GM21390 (cell line): ENCODE measurements around the gene APOBR.
"Not testable (repeated sequence)": the region's sequence is repeated elsewhere in the genome, so short reads cannot be mapped to it uniquely, and the experiment has no call there.

Experiments used
- ATAC-seq: cut with Tn5 transposase; IDR thresholded peaks from one replicate; pipeline ENCODE4 v1.9.1; 2021; ENCODE audit not compliant: unreplicated experiment

The APOBR gene

GRCh38 chr16:28494121-28494851 lies at the start of gene APOBR:
Gene APOBR (plus strand): TSS chr16:28494643. CDS start chr16:28494682, 39 bp downstream.
- ATAC-seq: peak; percentile 45

GRCh38 chr16:28446388-28446787 lies 48.1 kb upstream of the APOBR start:
- ATAC-seq: not testable (repeated sequence)

- not testable (repeated sequence) for ATAC-seq
Measured at GRCh38 chr16:28447081-28447480, 47.4 kb upstream of the APOBR start.

DNA sequence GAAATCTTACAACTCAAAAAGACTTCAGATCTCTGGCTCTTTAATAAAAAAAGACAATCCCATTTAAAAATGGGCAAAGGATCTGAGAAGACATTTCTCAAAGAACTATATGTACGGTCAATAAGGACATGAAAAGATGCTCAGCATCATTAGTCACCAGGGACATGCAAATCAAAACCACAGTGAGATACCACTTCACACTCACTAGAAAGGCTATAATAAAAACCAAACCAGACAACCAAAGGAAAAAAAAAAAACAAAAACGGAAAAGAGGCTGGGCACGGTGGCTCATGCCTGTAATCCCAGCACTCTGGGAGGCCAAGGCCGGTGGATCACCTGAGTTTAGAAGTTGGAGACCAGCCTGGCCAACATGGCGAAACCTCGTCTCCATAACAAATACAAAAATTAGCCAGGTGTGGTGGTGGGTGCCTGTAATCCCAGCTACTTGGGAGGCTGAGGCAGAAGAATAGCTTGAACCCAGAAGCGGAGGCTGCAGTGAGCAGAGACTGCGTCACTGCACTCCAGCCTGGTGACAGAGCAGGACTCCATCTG lies 20.7 kb upstream of the APOBR start:
- ATAC-seq: no peak

GRCh38 chr16:28475221-28475620 lies 19.2 kb upstream of the APOBR start:
- no peak for ATAC-seq

DNA sequence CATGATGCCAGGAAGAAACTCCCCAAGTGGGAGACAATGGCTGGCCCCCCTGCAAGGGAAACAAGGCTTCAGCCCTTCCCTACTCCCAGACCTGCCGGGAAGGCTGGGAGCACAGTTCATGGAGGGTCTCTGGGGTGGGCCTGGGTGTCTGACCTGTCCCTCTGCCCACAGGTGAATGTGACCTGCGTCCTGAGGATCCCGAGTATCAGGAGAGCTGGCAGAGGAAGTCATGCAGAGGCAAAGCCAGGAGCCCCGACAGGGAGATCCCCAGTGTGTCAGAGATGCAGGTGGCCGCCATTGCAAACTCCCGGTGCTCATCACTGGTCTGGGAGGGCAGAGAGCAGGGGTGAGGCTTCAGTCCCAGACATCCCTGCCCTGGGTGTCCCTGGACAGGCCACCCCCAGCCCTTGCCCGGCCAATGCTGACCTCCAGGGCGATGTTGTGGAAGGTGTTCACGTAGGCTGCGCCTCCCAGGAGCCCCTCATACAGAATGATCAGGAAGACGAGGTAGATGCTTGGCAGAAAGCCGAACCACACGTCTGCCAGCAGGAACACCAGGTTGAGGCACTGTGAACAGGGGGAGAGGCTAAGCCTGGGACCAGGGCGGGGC lies 17.0 kb upstream of the APOBR start:
- no peak for ATAC-seq

DNA sequence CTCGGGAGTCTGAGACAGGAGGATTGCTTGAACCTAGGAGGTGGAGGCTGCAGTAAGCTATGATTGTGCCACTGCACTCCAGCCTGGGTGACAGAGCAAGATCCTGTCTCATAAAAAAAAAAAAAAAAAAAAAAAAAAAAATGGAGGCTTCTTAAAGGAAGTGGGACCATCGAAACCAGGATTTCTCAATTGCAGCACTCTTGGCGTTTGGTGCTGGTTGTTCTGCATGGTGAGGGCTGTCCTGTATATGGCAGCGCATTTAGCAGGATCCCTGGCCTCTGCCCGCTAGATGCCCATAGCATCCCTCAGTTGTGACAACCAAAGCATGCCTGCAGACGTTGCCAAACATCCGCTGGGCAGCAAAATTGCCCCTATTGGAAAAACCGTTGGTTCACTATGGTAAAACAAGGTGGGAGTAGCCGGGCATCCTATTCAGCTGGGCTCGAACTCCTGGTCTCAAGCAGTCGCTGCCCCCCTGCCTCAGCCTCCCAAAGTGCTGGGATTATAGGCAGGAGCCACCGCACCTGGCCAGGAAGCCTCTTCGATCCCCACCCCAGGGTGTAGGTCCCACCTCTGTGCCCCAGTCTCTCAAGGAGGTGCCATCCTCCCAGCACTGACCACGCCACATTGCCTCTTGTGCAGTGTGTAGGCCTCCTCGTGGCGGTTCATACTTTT lies 15.8 kb upstream of the APOBR start:
- ATAC-seq: no peak

GRCh38 chr16:28482026-28482425 lies 12.4 kb upstream of the APOBR start:
- ATAC-seq: no peak

- not testable (repeated sequence) for ATAC-seq
Measured at GRCh38 chr16:28483361-28483760, 11.1 kb upstream of the APOBR start.

GRCh38 chr16:28486266-28486665 lies 8.2 kb upstream of the APOBR start:
- no peak for ATAC-seq

GRCh38 chr16:28491230-28491969 lies 3.0 kb upstream of the APOBR start:
- ATAC-seq: no peak

- peak; percentile 62 for ATAC-seq
Measured at GRCh38 chr16:28491970-28492474, 2.4 kb upstream of the APOBR start, which contains the start of gene CLN3. Gene CLN3 (minus strand): TSS chr16:28492074. CDS start chr16:28491759, 315 bp downstream.

- ATAC-seq: no peak
Measured at GRCh38 chr16:28492511-28492910, 1.9 kb upstream of the APOBR start.

GRCh38 chr16:28495098-28495793 lies 803 bp downstream of the APOBR start:
- no peak for ATAC-seq

DNA sequence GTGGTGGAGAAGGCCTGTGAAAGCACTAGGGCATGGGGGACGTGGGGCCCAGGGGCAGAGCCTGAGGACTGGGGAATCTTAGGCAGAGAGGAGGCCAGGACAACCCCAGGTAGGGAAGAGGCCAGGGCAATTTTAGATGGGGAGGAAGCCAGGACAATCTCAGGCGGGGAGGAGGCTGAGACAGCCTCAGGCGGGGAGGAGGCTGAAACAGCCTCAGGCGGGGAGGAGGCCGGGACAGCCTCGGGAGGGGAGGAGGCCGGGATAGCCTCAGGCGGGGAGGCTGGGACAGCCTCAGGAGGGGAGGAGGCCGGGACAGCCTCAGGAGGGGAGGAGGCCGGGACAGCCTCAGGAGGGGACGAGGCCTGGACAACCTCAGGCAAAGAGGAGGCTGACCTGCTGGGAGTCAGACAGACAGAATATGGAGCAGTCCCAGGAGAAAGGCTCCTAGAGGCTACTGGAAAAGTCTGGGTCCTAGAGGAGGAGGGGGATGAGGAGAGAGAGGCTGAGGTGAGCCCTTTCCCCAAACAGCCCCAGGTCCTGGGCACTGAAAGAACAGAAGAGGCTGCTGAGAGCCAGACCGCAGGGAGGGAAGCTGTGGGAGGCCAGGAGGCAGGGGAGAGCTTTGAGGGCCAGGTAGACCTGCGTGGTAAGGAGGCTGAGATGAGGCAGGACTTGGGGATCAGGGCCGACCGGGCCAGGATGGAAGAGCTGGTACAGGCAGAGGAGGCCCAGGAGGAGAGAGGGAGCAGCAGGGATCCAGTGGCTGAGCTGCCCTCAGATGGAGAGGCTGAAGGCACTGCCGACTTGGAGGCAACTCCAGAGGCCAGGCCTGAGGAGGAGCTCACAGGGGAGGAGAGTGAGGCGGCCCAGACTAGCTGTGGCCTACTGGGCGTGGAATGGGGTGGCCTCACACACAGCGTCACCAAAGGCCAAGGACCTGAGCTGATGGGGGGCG lies 1.6 kb downstream of the APOBR start:
- ATAC-seq: no peak

- ATAC-seq: no peak
Measured at GRCh38 chr16:28496844-28497243, 2.4 kb downstream of the APOBR start.

DNA sequence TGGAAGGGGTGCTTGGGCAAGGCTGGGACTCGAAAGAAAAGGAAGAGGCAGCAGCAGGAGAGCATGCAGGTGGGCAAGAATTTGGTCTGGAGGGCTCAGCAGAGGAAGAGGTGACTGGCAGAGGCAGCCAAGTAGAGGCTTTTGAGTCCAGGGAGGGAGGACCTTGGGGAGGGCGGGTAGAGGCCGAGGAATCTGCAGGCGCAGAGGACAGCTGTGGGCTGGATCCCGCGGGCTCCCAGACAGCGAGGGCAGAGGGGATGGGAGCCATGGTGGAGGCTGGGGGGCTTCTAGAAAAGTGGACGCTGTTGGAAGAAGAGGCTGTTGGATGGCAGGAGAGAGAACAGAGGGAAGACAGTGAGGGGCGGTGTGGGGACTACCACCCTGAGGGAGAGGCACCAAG lies 2.9 kb downstream of the APOBR start:
- ATAC-seq: no peak

- no peak for ATAC-seq
Measured at GRCh38 chr16:28497861-28498599, 3.6 kb downstream of the APOBR start.
